Prostate gland (tissue), 2 donors: ENCODE data around the gene DCDC1.

Experiments used
- POLR2A ChIP-seq: fragments of 450-650 bp; IDR thresholded peaks from one replicate; pipeline ENCODE4 v1.6.1; 2016; ENCODE audit warnings: antibody characterized with exemption, mild to moderate bottlenecking
- TF ChIP-seq, protein P1 (sequence below), 4 experiments: fragments of 200-600 bp in 2 of 4; fragments of 450-650 bp in 2 of 4; sonication (generic) in 2 of 4; IDR thresholded peaks; 1 replicate in 3 of 4; 2 replicates in 1 of 4; pipeline ENCODE4 v1.5.1; 2016 to 2019; ENCODE audit warnings: antibody characterized with exemption in 4 of 4, mild to moderate bottlenecking in 2 of 4, moderate library complexity in 2 of 4

GRCh38 chr11:30818721-30819120 lies 550.8 kb downstream of the DCDC1 start:
- TF ChIP-seq POLR2A: no peak
- TF ChIP-seq, protein P1, sequence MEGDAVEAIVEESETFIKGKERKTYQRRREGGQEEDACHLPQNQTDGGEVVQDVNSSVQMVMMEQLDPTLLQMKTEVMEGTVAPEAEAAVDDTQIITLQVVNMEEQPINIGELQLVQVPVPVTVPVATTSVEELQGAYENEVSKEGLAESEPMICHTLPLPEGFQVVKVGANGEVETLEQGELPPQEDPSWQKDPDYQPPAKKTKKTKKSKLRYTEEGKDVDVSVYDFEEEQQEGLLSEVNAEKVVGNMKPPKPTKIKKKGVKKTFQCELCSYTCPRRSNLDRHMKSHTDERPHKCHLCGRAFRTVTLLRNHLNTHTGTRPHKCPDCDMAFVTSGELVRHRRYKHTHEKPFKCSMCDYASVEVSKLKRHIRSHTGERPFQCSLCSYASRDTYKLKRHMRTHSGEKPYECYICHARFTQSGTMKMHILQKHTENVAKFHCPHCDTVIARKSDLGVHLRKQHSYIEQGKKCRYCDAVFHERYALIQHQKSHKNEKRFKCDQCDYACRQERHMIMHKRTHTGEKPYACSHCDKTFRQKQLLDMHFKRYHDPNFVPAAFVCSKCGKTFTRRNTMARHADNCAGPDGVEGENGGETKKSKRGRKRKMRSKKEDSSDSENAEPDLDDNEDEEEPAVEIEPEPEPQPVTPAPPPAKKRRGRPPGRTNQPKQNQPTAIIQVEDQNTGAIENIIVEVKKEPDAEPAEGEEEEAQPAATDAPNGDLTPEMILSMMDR (IDR thresholded peaks at IDR 0.05): no peak
